ENCODE data around the gene PLLP.

DNA sequence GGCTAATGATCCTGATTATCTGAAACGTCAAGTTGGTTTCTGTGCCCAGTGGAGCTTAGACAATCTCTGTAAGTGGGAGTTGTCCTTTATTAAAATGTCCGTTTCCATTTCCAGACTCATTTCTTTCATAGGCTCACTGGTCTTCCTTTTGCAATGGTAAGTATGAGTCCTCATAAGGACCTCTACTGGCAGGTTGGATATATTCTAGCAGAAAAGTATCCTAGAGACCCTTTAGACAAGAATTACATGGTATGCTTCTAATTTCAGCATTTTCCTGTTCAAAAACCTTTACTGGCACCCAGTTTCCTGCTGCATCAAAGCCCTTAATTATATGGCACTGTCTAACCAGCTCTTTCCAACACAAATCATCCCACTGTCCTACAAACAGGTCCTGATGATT, 67.5 kb downstream of the PLLP start:
- TF ChIP-seq, protein P1, sequence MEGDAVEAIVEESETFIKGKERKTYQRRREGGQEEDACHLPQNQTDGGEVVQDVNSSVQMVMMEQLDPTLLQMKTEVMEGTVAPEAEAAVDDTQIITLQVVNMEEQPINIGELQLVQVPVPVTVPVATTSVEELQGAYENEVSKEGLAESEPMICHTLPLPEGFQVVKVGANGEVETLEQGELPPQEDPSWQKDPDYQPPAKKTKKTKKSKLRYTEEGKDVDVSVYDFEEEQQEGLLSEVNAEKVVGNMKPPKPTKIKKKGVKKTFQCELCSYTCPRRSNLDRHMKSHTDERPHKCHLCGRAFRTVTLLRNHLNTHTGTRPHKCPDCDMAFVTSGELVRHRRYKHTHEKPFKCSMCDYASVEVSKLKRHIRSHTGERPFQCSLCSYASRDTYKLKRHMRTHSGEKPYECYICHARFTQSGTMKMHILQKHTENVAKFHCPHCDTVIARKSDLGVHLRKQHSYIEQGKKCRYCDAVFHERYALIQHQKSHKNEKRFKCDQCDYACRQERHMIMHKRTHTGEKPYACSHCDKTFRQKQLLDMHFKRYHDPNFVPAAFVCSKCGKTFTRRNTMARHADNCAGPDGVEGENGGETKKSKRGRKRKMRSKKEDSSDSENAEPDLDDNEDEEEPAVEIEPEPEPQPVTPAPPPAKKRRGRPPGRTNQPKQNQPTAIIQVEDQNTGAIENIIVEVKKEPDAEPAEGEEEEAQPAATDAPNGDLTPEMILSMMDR (IDR thresholded peaks at IDR 0.05), result no peak
- TF ChIP-seq POLR2A (IDR thresholded peaks at IDR 0.05), result no peak
